Measurements from ENCODE around the gene HS3ST2.
"Not testable (repeated sequence)": the region's sequence is repeated elsewhere in the genome, so short reads cannot be mapped to it uniquely, and the experiment has no call there.

DNA sequence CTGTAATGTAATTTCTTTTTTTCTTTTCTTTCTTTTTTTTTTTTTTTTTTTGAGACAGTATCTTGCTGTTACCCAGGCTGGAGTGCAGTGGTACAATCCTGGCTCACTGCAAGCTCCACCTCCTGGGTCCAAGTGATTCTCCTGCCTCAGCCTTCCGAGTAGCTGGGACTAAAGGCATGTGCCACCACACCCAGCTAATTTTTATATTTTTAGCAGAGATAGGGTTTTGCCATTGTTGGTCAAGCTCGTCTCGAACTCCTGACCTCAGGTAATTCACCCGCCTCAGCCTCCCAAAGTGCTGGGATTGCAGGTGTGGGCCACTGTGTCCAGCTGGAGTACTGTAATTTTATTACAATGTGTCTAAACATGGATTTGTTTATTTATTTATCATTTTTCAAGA, 28.1 kb downstream of the HS3ST2 start:
- TF ChIP-seq POLR2A, CTCF (IDR thresholded peaks at IDR 0.05): not testable (repeated sequence)

Measured in body of pancreas (tissue), 4 donors.